HAP-1 (cell line): ENCODE measurements around the gene PRRT1.
"Not testable (repeated sequence)": the region's sequence is repeated elsewhere in the genome, so short reads cannot be mapped to it uniquely, and the experiment has no call there.

Experiments used
- DNase-seq, 2 experiments: peaks; one replicate each; pipeline ENCODE4 v3.0.0-alpha.2; 2016 to 2020; ENCODE audit warnings: low spot score in 2 of 2
- H3K27me3 ChIP-seq: fragments of 250-450 bp; sonication (Bioruptor Pico); 2 replicates; pipeline ENCODE4 v1.5.1; 2020; ENCODE audit warnings: low read depth, mild to moderate bottlenecking, moderate library complexity
- H3K36me3 ChIP-seq: fragments of 250-450 bp; sonication (Bioruptor Pico); replicated peaks from 2 replicates; pipeline ENCODE4 v1.5.1; 2020; ENCODE audit warnings: mild to moderate bottlenecking
- H3K4me1 ChIP-seq: fragments of 250-450 bp; sonication (Bioruptor Pico); 2 replicates; pipeline ENCODE4 v1.5.1; 2020; ENCODE audit warnings: mild to moderate bottlenecking
- H3K4me3 ChIP-seq: fragments of 250-450 bp; sonication (Bioruptor Pico); 2 replicates; pipeline ENCODE4 v1.5.1; 2020; ENCODE audit warnings: mild to moderate bottlenecking, moderate library complexity
- H3K9me3 ChIP-seq: fragments of 250-450 bp; sonication (Bioruptor Pico); 2 replicates; pipeline ENCODE4 v1.5.1; 2020; ENCODE audit warnings: mild to moderate bottlenecking, moderate library complexity
- in situ Hi-C: fragments of 300-500 bp; cut with MboI; formaldehyde crosslinking; loops from 3 replicates; pipeline ENCODE4 v1.14.3; 2020; ENCODE audit warnings: low sequenced_read_pairs, inconsistent platforms, mixed read lengths

The PRRT1 gene

DNA sequence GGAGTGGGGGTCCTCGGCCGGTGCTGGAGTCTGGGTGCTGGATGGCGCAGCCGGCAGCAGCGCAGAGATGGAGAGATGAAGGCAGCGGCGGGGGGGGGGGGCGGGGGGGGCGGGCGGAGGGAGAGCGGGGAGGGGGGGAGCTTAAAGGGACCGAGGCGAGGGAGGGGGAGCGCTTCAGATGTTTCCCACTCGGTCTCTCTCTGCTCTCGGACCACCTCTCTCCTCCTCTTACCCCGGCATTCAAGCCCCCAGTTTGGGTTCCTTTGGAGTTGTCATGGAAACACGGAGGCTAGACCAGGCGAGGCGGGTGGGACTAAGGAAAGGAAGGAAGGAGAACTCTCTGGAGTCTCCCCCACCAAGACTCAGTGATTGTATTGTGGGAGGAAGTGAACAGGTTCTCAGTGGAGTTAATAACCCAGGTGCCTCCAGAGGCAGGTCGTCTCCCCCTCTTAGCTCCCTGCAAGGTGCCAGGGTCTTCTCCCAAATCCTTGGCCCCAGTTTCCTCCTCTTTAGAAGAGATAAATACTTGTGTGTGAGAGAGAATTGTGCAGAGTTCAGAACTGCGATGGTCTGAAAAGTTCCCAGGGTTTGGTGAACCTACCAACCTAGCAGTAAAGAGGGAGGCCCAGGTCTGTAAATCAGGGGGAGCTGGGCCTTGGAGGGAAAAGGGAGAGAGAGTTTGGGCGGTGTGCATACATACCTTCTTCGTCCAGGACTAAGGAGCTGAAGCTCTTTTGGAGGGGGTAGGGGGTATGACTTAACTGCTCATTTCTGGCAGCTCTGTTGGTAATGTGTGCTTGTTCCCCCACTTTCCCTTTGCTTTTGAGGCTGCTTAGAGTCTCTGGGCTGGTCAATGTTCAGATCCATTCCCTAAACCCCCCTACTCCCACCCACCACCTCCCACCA is at the start of gene PRRT1:
TSS of gene PRRT1 (minus strand) at position 77 of the 906 bp plus-strand sequence. CDS start 112 bp downstream, outside the sequence.
- Histone ChIP-seq H3K27me3 (no peaks in the 10 kb centered on the region), H3K4me1 (peaks cover 9% of the 10 kb centered on the region), H3K4me3 (no peak within 1 kb of the TSS), H3K9me3 (no peaks in the 10 kb centered on the region), H3K36me3 (peaks cover 13% of the 10 kb centered on the region)
- DNase-seq, result no peak
- in situ Hi-C loops, result no loop called here

- in situ Hi-C loops, result no loop called here
- H3K27me3 ChIP-seq, result 0 out of 2 replicates have a peak, but pooled peaks cover 2% of the 10 kb centered on the region
- H3K9me3 ChIP-seq, result no peaks in the 10 kb centered on the region
- no peak overlapping the region for H3K4me3 ChIP-seq
- no peaks in the 10 kb centered on the region for H3K36me3 ChIP-seq
- H3K4me1 ChIP-seq, result peaks cover 7% of the 10 kb centered on the region
- DNase-seq, result no peak
These were observed 49.2 kb upstream of the PRRT1 start for GRCh38 chr6:32200711-32201475.

DNA sequence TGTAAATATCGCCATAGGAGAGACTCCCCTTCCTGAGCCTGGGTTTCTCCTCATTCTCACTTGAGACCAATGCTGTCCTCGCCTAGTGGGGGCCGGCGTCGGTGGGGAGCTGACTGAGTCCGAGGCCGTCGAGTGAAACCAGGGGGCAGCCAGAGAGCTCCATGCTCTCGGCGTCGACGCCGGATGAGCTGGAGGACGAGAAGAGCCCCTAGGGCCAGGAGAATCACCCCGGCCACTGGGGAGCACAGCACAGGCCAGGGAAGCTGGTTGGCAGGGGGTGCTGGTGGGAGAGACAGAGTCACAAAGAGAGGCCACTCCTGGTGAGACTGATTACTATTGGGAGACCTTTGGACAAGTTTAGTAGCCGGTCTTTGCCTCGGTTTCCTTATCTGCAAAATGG is 47.1 kb upstream of the PRRT1 start:
- DNase-seq, result no peak
- in situ Hi-C loops, result no loop called here
- Histone ChIP-seq H3K4me1 (peaks cover 12% of the 10 kb centered on the region), H3K4me3 (no peak overlapping the region), H3K36me3 (no peaks in the 10 kb centered on the region), H3K9me3 (no peaks in the 10 kb centered on the region), H3K27me3 (no peaks in the 10 kb centered on the region)

GRCh38 chr6:32198345-32198696 is 46.6 kb upstream of the PRRT1 start:
- in situ Hi-C loops, result no loop called here
- no peak for DNase-seq
- no peaks in the 10 kb centered on the region for H3K9me3 ChIP-seq
- no peaks in the 10 kb centered on the region for H3K36me3 ChIP-seq
- H3K27me3 ChIP-seq, result no peaks in the 10 kb centered on the region
- no peak overlapping the region for H3K4me3 ChIP-seq
- H3K4me1 ChIP-seq, result peaks cover 12% of the 10 kb centered on the region

GRCh38 chr6:32196682-32197616 is 45.2 kb upstream of the PRRT1 start:
- peak overlapping the region; percentile 49 for H3K4me3 ChIP-seq
- H3K36me3 ChIP-seq, result no peaks in the 10 kb centered on the region
- in situ Hi-C loops, result no loop called here
- peaks cover 12% of the 10 kb centered on the region for H3K4me1 ChIP-seq
- DNase-seq, result no peak
- H3K9me3 ChIP-seq, result no peaks in the 10 kb centered on the region
- no peaks in the 10 kb centered on the region for H3K27me3 ChIP-seq

- Histone ChIP-seq H3K4me1 (peaks cover 12% of the 10 kb centered on the region), H3K27me3 (no peaks in the 10 kb centered on the region), H3K4me3 (peak overlapping the region; percentile 49), H3K9me3 (no peaks in the 10 kb centered on the region), H3K36me3 (no peaks in the 10 kb centered on the region)
- in situ Hi-C loops, result no loop called here
- DNase-seq, result peak; percentile 66 to 88
These were observed 44.4 kb upstream of the PRRT1 start for GRCh38 chr6:32195902-32196681.

DNA sequence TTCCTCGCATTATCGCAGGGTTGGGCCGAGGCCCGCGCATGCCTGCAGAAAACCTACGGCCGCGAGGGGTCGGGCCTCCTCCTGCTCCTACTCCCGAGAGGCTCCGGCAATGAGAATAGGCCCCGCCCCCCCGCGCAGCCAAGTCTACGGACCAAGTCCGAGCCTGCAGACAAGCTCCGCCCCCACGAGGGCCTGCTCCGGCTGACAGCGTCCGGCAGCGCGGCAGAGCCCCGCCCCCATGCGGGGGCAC is 43.8 kb upstream of the PRRT1 start:
- H3K4me1 ChIP-seq, result peaks cover 12% of the 10 kb centered on the region
- H3K36me3 ChIP-seq, result no peaks in the 10 kb centered on the region
- no peaks in the 10 kb centered on the region for H3K27me3 ChIP-seq
- peak; percentile 99 to 100 for DNase-seq
- peak overlapping the region; percentile 49 for H3K4me3 ChIP-seq
- in situ Hi-C loops, result no loop called here
- H3K9me3 ChIP-seq, result no peaks in the 10 kb centered on the region

DNA sequence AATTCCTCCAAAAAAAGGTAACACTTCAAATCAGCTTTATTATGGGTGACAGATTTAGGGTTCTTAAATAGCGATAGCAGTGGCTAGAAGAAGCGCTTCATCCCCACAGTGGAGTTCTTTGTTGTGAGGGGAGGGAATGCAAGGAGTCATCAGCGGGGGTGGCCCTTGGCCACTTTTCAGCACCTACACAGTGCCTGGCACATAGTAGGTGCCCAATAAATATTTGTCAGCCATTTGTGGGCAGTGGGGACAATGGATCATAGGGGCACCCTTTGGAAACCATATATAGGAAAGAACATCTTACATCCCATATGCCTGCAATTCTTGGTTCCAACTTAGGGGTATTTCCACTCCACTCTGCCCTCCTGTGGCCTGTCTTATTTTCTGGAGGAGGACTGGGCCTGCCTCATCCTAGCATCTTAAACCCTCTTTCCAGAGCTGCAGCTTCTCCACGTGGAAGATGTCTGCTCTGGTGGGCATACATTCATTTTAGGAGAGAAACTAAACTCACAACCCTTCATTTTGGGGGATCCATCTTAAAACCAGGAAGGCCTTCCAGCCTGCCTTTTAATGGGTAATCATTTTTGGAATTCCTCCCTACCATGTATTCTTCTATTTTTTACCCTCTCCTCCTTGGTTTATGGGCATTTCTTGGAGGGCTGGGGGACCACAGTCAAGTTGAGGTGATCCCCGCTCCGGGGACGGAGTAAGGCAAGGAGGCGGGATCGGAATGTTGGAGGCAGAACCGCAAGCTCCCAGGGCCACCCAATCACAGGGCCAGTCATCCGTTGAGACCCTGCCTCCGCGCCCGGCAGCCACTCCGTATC is 43.3 kb upstream of the PRRT1 start:
- peak overlapping the region; percentile 28 for H3K4me3 ChIP-seq
- in situ Hi-C loops, result no loop called here
- no peaks in the 10 kb centered on the region for H3K9me3 ChIP-seq
- H3K27me3 ChIP-seq, result no peaks in the 10 kb centered on the region
- peak; percentile 34 to 53 for DNase-seq
- peaks cover 14% of the 10 kb centered on the region for H3K4me1 ChIP-seq
- no peaks in the 10 kb centered on the region for H3K36me3 ChIP-seq

DNA sequence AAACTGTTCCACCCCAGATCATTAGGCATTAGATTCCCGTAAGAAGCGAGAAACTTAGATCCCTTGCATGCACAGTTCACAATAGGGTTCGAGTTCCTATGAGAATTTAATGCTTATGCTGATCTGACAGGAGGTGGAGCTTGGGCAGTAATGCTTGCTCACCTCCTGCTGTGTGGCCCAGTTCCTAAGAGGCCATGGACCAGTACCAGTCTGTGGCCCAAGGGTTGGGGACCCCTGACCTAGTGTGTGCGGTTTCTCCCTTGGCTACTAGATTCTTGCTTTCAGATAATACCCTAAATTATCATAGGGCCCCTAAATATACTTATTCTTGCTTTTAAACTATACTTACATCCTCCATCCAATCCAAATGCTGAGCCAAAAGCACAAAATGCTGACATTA is 42.6 kb upstream of the PRRT1 start:
- H3K9me3 ChIP-seq, result no peaks in the 10 kb centered on the region
- no peaks in the 10 kb centered on the region for H3K27me3 ChIP-seq
- no peak overlapping the region for H3K4me3 ChIP-seq
- H3K36me3 ChIP-seq, result no peaks in the 10 kb centered on the region
- no peak for DNase-seq
- peaks cover 14% of the 10 kb centered on the region for H3K4me1 ChIP-seq
- in situ Hi-C loops, result no loop called here

DNA sequence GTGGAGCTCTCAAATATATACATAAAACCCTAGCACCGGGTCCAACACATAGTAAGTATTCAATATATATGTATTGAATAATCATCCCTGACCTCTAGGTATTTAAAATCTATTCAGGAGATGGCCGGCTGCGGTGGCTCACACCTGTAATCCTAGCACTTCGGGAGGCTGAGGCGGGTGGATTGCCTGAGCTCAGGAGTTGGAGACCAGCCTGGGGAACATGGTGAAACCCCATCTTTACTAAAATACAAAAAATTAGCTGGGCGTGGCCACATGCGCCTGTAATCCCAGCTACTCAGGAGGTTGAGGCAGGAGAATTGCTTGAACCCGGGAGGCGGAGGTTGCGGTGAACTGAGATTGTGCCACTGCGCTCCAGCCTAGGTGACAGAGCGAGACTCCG is 41.4 kb upstream of the PRRT1 start:
- DNase-seq, in situ Hi-C loops, H3K36me3 ChIP-seq, H3K4me3 ChIP-seq, H3K9me3 ChIP-seq, H3K27me3 ChIP-seq: not testable (repeated sequence)
- H3K4me1 ChIP-seq, result peaks cover 17% of the 10 kb centered on the region

DNA sequence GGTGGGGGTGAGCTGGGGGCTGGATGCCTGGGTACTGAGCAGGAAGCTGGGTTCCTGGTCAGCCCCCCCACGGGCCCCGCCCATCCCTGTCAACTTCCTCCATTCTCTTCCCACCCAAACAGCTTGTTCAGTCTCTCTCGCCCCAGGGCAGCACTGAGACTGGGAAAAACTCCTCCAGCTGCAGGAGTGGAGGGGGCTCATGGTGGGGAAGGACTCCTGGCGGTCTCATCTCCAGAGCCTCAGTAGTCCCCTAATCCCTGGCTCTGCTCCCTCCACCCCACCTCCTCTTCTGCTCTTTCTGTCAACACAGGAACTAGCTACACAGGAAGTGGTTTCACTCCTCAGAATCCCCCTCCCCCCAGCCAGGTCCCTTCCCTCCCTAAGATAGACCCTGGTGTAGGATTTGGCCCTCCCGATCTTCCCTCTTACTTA is 40.9 kb upstream of the PRRT1 start, which contains the start of gene GPSM3:
TSS of gene GPSM3 (minus strand) at position 36 of the 432 bp plus-strand sequence. CDS start 130 bp downstream, outside the sequence.
- DNase-seq, result peak in 1 of 2 experiments; percentile 40
- peaks cover 17% of the 10 kb centered on the region for H3K4me1 ChIP-seq
- no peaks in the 10 kb centered on the region for H3K9me3 ChIP-seq
- no peaks in the 10 kb centered on the region for H3K27me3 ChIP-seq
- in situ Hi-C loops, result no loop called here
- no peak within 1 kb of the TSS for H3K4me3 ChIP-seq
- H3K36me3 ChIP-seq, result peaks cover 10% of the 10 kb centered on the region
